H1 (cell line): ENCODE results near the gene CAMTA1. TPM values are rescaled to one million over a fixed set of nuclear protein-coding genes. Genes with fewer than 3 reads are reported as not detected.

Source experiments
- NANOG ChIP-seq: IDR thresholded peaks from 2 replicates; pipeline ENCODE4 v1.6.1; 2011; ENCODE audit warnings: low read length, low read depth, mild to moderate bottlenecking, inconsistent platforms; ENCODE audit not compliant: insufficient read depth, poor library complexity, severe bottlenecking
- POLR2A ChIP-seq, 2 experiments: IDR thresholded peaks; 1 replicate in 1 of 2; 2 replicates in 1 of 2; pipeline ENCODE4 v1.6.1; 2011; ENCODE audit warnings: low read depth in 2 of 2, low read length in 2 of 2, mild to moderate bottlenecking in 2 of 2; ENCODE audit errors: control extremely low read depth in 1 of 2
- POLR2AphosphoS5 ChIP-seq: IDR thresholded peaks from 2 replicates; pipeline ENCODE4 v1.6.1; 2011; ENCODE audit warnings: low read depth, low read length
- TAF7 ChIP-seq: optimal IDR thresholded peaks from 2 replicates; pipeline ENCODE3; 2011; ENCODE audit warnings: low read depth, mild to moderate bottlenecking, inconsistent platforms, low read length, moderate library complexity, borderline replicate concordance
- polyA plus RNA-seq, 7 experiments: library from polyadenylated mRNA; depleted of rRNA in 3 of 7; stranded (reverse) in 5 of 7; unstranded in 2 of 7; fragments of >200 nt in 5 of 7; fragments of 200-250 nt in 2 of 7; gene quantifications; 1 replicate in 5 of 7; 2 replicates in 1 of 7; 4 replicates in 1 of 7; pipeline versions ENCODE4 v1.2.1 to v1.2.3, GENCODE V29; 2011 to 2013; ENCODE audit warnings: missing spikeins in 2 of 7, mixed read lengths in 2 of 7
- total RNA-seq: library from RNA; stranded (reverse); fragmentation: NEBNext Ultra II Directional; extraction: Animal tissue kit (Norgen Biotek cat#: 25700); gene quantifications from 2 replicates; pipeline ENCODE4 v1.2.1, GENCODE V29; 2021
- TF ChIP-seq, protein P1 (sequence below): IDR thresholded peaks from 2 replicates; pipeline ENCODE4 v1.6.1; 2012; ENCODE audit warnings: inconsistent platforms

The CAMTA1 gene
- total and polyA plus RNA-seq, 2 of the 8 experiments (the other 6 are each of a cell fraction or from before 2014, with no cell fraction given) = 65.0 to 119 TPM

DNA sequence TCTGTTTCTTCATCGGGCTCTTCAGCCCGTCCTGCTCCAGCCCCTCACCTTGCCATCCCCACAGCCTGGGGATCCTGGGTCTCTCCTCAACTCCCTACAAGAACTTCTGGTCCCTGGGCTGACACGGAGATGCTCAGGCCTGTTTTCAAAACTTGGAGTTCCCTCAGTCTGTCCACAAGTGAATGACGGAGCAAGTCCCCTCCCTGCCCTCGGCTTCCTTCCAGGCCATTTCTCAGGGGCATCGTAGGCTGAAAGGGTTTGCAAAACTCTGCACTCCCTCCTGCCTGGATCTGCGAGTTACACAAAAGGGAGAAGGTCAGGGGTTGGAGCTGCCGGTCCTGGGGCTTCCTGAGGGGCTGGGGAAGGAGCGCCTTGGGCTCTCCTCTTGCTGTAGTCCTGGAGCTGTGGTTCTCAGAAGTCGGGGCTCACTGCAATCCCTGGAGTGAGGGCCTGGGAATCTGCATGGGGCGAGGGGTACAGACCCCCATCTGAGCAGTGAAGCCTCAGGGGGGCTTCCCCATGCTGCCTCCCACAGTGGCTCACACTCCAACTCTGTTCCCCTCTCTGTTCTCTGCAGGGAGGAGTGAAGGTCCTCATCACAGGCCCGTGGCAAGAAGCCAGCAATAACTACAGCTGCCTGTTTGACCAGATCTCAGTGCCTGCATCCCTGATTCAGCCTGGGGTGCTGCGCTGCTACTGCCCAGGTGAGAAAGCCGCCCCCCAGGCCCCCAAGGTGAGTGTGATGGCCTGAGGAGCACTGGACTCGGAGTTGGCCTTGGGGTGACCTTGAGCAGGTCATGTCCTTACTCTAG is 885.3 kb downstream of the CAMTA1 start (continued):
- TF ChIP-seq TAF7 = no peak
- TF ChIP-seq NANOG = no peak
- TF ChIP-seq, protein P1, sequence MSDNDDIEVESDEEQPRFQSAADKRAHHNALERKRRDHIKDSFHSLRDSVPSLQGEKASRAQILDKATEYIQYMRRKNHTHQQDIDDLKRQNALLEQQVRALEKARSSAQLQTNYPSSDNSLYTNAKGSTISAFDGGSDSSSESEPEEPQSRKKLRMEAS = no peak
- no peak for TF ChIP-seq POLR2A (IDR thresholded peaks at IDR 0.05; ENCODE audit: control extremely low read depth in 1 of 2, low read depth in 2 of 2, low read length in 2 of 2)
- TF ChIP-seq POLR2AphosphoS5 = no peak
- TF ChIP-seq, all 59 proteins: peak for 0
